GM18505 (cell line): ENCODE measurements around the gene COQ8A.

Experiments
- ATAC-seq: cut with Tn5 transposase; IDR thresholded peaks from one replicate; pipeline ENCODE4 v1.9.1; 2021; ENCODE audit not compliant: unreplicated experiment
- POLR2A ChIP-seq: IDR thresholded peaks from 4 replicates; pipeline ENCODE4 v1.6.1; 2011; ENCODE audit warnings: borderline replicate concordance; ENCODE audit not compliant: insufficient read depth, insufficient read length; ENCODE audit errors: extremely low read depth

COQ8A gene

GRCh38 chr1:227037121-227037520 is 97.0 kb downstream of the COQ8A start:
- no peak for ATAC-seq
- no peak for TF ChIP-seq POLR2A
